CD4-positive, alpha-beta T cell treated with Interleukin-1 beta for 1 hour (primary cell): Measurements from ENCODE around the gene HCK.

ENCODE experiments used
- DNase-seq, 2 donors: peaks; one replicate each; pipeline ENCODE4 v3.0.0-alpha.2; 2020 to 2022

HCK gene

GRCh38 chr20:32052090-32052777 lies at the start of gene HCK:
Gene HCK, plus strand, starts transcription at chr20:32052242.
- peak in 1 of 2 donors; percentile 68 for DNase-seq

GRCh38 chr20:32003325-32003724 lies 48.7 kb upstream of the HCK start:
- DNase-seq: no peak

DNA sequence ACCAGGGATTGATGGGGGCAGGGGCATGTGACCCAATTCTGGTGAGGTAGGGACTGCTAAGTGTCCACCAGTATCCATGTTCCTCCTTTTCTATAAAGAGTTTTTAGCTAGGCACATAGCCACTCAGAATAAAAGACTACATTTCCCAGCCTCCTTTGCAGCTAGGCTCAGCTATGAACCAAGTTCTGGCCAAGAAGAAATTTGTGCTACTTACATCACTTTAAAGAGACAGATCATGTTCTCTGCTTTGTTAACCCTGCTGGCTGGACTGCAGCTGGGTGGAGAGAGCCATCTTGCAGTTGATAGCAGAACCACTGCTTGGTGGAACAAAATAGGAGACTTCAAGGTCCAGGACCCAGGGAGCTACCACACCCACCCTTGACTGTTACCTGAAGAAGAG lies 47.1 kb upstream of the HCK start:
- DNase-seq: no peak

DNA sequence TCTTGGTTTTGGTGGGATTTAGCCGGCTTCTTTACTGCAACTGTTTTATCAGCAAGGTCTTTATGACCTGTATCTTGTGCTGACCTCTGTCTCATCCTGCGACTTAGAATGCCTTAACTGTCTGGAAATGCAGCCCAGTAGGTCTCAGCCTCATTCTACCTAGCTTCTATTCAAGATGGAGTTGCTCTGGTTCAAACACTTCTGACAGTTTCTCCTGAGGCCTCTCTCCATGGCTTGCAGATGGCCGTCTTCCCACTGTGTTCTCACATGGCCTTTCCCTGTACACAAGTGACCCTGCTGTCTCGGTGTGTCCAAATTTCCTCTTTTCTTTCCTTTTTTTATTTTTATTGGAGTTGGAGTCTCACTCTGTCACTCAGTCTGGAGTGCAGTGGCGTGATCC lies 46.0 kb upstream of the HCK start:
- DNase-seq: no peak

GRCh38 chr20:32006841-32007786 lies 44.9 kb upstream of the HCK start:
- DNase-seq: no peak

DNA sequence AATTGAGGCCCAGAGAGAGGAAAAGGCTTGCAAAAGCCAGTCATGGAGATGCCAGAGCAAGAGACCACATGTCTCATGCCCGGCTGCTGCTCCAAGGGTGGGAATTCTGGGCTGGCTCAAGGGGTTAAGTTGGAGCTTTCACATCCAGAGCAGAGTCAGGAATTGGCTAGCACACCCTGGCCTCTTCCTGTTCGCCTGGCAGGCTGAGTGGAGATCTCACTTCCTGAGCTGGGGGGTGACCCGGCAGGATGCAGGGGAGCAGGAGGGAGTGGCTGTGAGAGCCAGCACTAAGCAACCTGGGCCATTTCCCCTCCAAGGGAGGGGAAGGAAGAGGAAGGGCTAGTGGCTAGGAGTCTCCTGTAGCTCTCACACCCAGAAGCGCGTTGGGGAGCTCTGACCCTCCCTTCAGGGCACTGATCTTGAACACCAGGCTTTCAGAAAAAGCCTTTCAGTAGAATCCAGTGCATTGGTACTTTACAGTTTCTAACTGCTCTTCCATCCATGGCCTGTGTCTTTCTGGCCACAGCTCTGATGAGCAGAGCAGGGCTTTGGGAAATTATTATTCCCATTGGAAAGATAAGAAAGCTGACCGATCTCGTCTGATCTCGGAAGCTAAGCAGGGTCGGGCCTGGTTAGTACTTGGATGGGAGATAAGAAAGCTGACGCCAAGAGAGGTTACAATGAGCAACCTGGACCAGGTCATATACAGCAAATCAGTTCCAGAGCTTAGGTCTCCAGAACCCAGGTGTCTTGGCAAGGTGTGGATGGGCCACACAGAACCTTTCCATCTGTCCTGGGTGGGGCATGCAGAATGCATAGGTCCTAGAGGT lies 44.0 kb upstream of the HCK start:
- no peak for DNase-seq

DNA sequence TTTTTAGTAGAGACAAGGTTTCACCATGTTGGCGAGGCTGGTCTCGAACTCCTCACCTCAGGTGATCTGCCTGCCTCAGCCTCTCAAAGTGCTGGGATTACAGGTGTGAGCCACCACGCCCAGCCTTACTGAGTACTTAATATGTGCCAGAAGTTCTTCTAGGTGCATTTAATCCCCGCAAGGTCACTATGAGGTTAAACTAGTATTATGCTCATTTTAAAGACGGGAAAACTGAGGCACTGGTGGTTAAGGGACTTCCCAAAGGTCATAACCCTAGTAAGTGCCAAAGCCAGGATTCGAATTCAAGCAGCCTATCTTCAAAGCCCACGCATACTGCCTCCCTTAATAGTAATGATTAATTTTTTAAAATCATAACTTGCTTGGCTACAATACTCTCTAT lies 42.5 kb upstream of the HCK start:
- DNase-seq: no peak

DNA sequence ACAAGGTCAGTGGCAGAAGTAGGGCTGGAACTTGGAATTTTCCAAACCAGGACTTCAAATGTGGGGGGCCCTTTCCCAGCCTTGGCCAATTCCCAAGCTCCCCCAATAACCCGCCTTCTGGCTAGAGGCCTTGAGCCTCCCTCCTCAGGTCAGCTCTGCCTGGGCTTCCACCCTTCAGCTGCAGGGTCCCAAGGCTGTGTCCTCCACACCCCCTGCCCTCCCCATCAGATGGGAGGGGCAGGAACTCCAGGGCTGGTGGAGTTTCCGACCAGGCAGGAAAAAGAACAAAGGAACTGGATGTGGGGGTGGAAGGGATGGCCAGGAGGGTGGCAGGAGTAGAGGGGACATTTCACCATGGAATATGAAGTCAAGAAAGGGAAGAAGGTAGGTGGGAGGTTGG lies 41.9 kb upstream of the HCK start, which contains the start of gene CCM2L:
CCM2L (plus strand) TSS at position 338 of the 400 bp plus-strand sequence; CDS start at position 355, 17 bp downstream.
- DNase-seq: no peak

GRCh38 chr20:32010666-32011065 lies 41.4 kb upstream of the HCK start:
- DNase-seq: no peak

DNA sequence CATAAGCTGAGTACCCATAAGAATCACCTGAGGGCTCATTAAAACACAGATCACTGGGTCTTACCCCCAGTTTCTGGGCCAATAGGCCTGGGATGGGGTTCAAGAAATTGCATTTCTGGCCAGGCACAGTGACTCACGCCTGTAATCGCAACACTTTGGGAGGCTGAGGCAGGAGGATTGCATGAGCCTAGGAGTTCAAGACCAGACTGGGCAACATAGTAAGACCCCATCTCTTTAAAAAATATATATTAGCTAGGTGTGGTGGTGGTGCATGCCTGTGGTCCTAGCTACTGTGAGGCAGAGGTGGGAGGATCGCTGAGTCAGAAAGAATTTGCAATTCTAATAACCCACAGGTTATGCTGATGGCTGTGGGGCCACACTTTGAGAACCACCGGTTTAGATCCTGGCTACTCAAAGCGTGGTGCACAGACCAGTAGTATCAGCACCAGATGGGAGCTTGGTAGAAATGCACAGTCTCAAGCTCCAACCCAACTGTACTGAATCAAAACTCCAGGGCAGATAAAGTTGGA lies 39.8 kb upstream of the HCK start:
- DNase-seq: no peak

DNA sequence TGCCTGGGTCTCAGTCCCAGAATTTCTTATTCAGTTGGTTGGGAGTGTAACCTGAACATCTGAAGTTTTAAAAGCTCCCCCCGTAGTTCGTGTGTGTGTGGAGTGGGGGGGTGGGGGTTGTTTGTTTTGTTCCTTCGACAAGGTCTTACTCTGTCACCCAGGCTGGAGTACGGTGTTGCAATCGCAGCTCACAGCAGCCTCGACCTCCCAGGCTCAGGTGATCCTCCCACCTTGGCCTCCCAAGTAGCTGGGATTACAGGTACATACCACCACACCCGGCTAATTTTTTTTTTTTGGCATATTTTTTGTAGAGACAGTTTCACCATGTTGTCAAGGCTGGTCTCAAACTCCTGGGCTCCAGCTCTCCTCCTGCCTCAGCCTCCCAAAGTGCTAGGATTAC lies 38.7 kb upstream of the HCK start:
- DNase-seq: no peak

DNA sequence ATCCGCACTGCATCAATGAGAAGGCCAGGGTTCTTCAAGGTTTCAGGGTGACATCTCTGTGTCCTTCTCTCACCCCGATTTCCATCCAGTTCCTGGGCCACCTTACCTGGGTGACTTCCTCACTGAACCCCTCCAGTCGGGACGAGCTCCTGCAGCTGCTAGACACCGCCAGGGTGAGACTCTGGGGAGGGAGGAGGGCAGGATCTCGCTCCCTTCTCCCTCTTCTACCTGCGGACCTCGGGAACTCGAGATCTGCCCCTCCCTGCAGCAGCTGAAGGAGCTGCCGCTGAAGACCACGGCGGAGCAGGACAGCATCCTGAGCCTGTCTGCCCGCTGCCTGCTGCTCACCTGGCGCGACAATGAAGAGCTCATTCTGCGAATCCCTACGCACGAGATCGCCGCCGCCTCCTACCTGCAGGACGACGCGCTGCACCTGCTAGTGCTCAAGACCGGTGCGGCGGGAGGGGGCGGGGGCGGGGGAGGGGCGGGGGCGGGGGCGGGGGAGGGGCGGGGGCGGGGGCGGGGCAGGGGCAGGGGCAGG lies 34.3 kb upstream of the HCK start:
- peak; percentile 58 to 69 for DNase-seq

- peak; percentile 35 to 41 for DNase-seq
Observed at GRCh38 chr20:32018269-32019155, 33.5 kb upstream of the HCK start.

- no peak for DNase-seq
Observed at GRCh38 chr20:32019156-32019510, 32.9 kb upstream of the HCK start.

DNA sequence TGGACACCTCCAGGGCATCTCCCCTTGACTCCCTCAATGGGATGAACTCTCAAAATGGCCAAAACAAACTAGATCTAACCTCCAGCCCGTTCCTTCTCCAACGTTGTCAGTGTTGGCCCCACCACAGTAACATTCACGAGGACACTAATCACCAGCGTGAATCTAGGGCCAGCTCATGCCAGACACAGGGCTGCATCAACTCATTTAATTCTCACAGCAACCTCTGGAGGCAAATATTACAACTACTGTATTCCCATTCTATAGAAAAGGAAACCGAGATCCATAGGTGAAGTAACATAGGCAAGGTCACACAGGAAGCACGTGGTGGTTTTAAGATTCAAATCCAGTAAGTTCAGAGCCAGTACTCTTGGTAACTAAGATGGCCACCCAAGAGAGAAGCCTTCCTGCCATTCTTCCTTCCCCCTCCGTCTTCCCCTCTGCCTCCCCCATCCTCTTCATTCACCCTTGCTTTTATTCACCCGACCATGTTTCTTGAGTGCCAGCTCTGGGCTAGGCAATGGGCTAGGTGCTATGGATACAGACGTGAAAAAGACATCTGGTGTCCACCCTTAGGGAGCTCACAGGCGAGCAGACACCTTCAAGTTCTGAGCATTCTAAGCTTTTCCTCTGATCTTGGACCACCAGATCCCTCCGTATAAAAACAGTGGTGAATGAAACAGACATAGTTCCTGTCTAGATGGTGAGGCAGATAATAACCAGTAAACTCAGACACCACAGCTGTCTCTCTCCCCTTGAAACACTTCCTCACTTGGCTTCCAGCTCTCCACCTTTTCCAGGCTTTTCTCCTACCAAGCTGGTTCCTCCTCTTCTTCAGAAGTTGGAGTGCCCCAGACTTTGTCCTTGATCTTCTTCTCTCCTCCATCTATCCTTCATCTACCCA lies 32.2 kb upstream of the HCK start:
- DNase-seq: no peak

DNA sequence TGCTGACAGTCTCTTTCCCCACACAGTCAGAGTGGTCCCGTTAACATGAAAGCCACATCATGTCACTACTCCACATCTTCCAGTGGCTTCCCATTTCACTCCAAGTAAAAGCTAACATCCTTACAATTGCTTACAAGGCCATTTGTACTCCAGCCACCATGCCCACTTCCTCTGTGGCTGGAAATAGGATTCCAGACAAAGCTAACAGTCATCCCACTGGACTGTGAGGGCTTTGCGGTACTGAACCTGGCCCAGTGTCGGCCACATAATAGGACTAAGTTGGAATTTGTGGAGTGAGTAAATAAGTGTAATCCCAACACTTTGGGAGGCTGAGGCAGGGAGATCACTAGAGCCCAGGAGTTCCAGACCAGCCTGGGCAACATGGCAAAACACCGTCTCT lies 31.0 kb upstream of the HCK start:
- no peak for DNase-seq

GRCh38 chr20:32024683-32025295 lies 27.3 kb upstream of the HCK start:
- no peak for DNase-seq

- no peak for DNase-seq
Observed at GRCh38 chr20:32027643-32028042, 24.4 kb upstream of the HCK start.

DNA sequence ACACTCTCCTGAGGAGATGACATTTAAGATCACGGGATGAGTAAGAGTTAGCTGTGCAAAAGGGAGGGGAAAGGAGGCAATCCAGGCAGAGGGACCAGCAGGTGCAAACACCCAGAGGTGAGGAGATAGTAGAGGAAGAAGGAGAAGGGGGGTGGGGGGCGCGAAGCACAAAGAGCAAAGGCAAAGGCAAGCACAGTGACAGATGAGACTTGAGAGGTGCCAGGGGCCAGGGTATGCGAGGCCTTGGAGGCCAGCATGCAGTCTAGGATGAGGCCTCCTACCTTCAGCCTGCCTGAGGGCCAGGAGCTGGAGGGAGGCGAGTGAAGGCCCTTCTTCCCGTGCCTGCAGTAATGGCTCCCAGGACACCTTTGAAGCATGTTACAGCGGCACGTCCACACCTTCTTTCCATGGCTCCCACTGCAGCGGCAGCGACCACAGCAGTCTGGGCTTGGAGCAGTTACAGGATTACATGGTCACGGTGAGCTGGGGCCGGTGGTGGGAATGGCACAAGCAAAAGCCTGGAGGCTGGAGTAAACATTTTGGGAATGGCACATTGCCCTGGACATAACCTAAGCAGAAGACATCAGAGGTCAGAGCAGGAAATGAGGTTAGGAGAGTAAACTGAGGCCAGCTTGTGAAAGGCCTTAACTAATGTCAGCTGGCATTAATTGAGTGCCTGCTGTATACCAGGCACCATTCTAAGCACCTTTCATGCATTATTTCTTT lies 23.2 kb upstream of the HCK start:
- no peak for DNase-seq
